HepG2 (cell line): ENCODE results near the gene MEIS1. TPM values are rescaled to one million over a fixed set of nuclear protein-coding genes. Genes with fewer than 3 reads are reported as not detected.

Experiments used
- CREB3 ChIP-seq: sonication (generic); formaldehyde crosslinking; IDR thresholded peaks from 2 replicates; pipeline ENCODE4 v1.5.0; 2020; ENCODE audit warnings: missing genetic modification reagents
- HDAC1 ChIP-seq: sonication (generic); formaldehyde crosslinking; IDR thresholded peaks from 2 replicates; pipeline ENCODE4 v1.5.1; 2020; ENCODE audit warnings: mild to moderate bottlenecking, missing genetic modification reagents
- HINFP ChIP-seq: sonication (generic); formaldehyde crosslinking; IDR thresholded peaks from 2 replicates; pipeline ENCODE4 v1.4.0; 2020; ENCODE audit warnings: low read depth, mild to moderate bottlenecking, missing genetic modification reagents
- HMG20B ChIP-seq: conservative IDR thresholded peaks from 2 replicates; pipeline ENCODE4 v1.6.1; 2016; ENCODE audit warnings: missing genetic modification reagents, missing compliant biosample characterization
- KLF13 ChIP-seq: sonication (generic); formaldehyde crosslinking; IDR thresholded peaks from 2 replicates; pipeline ENCODE4 v1.4.0; 2020; ENCODE audit warnings: mild to moderate bottlenecking, missing genetic modification reagents
- RBM39 ChIP-seq: fragments of 200-400 bp; formaldehyde crosslinking; IDR thresholded peaks from one replicate; pipeline ENCODE4 v1.6.1; 2018; ENCODE audit warnings: antibody characterized with exemption, mild to moderate bottlenecking, low read depth, low read length; ENCODE audit not compliant: poor library complexity, severe bottlenecking
- ZBED4 ChIP-seq: sonication (generic); formaldehyde crosslinking; IDR thresholded peaks from 2 replicates; pipeline ENCODE4 v1.4.0; 2020; ENCODE audit warnings: missing genetic modification reagents, borderline replicate concordance
- ZMAT3 ChIP-seq: sonication (generic); formaldehyde crosslinking; conservative IDR thresholded peaks from 2 replicates; pipeline ENCODE4 v1.7.0; 2021; ENCODE audit warnings: missing genetic modification reagents
- ZNF335 ChIP-seq: sonication (generic); formaldehyde crosslinking; IDR thresholded peaks from 2 replicates; pipeline ENCODE4 v1.4.0; 2020; ENCODE audit warnings: missing genetic modification reagents
- ZNF367 ChIP-seq: sonication (generic); formaldehyde crosslinking; IDR thresholded peaks from 2 replicates; pipeline ENCODE4 v1.4.0; 2020; ENCODE audit warnings: missing genetic modification reagents, borderline replicate concordance
- polyA plus RNA-seq, 8 experiments: library from polyadenylated mRNA; depleted of rRNA in 3 of 8; stranded (reverse) in 7 of 8; unstranded in 1 of 8; fragments of >200 nt; fragmentation: Illumina TruSeq in 4 of 8; extraction: Trizol in 4 of 8; gene quantifications; 2 replicates each; pipeline versions ENCODE4 v1.2.1 to v1.2.3, GENCODE V29; 2011 to 2016; ENCODE audit warnings: low read depth in 4 of 8, missing spikeins in 1 of 8, mixed read lengths in 1 of 8; ENCODE audit not compliant: insufficient read depth in 1 of 8
- total RNA-seq, 5 experiments: library from RNA; depleted of rRNA; stranded (reverse); fragments of >200 nt; fragmentation: Illumina TruSeq; extraction: Trizol; gene quantifications; 2 replicates each; pipeline ENCODE4 v1.2.3, GENCODE V29; 2016; ENCODE audit warnings: low read depth in 1 of 5
- TF ChIP-seq, protein P1 (sequence below): sonication (generic); formaldehyde crosslinking; IDR thresholded peaks from 2 replicates; pipeline ENCODE4 v1.4.0; 2020; ENCODE audit warnings: missing genetic modification reagents
- TF ChIP-seq, protein P2 (sequence below): sonication (generic); formaldehyde crosslinking; conservative IDR thresholded peaks from 2 replicates; pipeline ENCODE4 v1.4.0; 2020; ENCODE audit warnings: mild to moderate bottlenecking, missing genetic modification reagents, moderate library complexity

MEIS1 gene
- total and polyA plus RNA-seq, 2 of the 13 experiments (the other 11 are each of a cell fraction or from before 2014, with no cell fraction given): 3.8 to 6.0 TPM

GRCh38 chr2:66428986-66429612 is 5.8 kb upstream of the MEIS1 start (continued):
- TF ChIP-seq CREB3 (CRISPR knock-in tag) (no peak), RBM39 (no peak), HMG20B (CRISPR knock-in tag) (no peak), ZNF367 (CRISPR knock-in tag) (no peak), ZMAT3 (CRISPR knock-in tag) (no peak), ZBED4 (CRISPR knock-in tag) (no peak), HDAC1 (CRISPR knock-in tag) (no peak), KLF13 (CRISPR knock-in tag) (no peak), ZNF335 (CRISPR knock-in tag) (no peak), HINFP (CRISPR knock-in tag) (no peak)
- TF ChIP-seq, protein P1, sequence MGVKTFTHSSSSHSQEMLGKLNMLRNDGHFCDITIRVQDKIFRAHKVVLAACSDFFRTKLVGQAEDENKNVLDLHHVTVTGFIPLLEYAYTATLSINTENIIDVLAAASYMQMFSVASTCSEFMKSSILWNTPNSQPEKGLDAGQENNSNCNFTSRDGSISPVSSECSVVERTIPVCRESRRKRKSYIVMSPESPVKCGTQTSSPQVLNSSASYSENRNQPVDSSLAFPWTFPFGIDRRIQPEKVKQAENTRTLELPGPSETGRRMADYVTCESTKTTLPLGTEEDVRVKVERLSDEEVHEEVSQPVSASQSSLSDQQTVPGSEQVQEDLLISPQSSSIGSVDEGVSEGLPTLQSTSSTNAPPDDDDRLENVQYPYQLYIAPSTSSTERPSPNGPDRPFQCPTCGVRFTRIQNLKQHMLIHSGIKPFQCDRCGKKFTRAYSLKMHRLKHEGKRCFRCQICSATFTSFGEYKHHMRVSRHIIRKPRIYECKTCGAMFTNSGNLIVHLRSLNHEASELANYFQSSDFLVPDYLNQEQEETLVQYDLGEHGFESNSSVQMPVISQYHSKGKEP (CRISPR knock-in tag): no peak
- TF ChIP-seq, protein P2, sequence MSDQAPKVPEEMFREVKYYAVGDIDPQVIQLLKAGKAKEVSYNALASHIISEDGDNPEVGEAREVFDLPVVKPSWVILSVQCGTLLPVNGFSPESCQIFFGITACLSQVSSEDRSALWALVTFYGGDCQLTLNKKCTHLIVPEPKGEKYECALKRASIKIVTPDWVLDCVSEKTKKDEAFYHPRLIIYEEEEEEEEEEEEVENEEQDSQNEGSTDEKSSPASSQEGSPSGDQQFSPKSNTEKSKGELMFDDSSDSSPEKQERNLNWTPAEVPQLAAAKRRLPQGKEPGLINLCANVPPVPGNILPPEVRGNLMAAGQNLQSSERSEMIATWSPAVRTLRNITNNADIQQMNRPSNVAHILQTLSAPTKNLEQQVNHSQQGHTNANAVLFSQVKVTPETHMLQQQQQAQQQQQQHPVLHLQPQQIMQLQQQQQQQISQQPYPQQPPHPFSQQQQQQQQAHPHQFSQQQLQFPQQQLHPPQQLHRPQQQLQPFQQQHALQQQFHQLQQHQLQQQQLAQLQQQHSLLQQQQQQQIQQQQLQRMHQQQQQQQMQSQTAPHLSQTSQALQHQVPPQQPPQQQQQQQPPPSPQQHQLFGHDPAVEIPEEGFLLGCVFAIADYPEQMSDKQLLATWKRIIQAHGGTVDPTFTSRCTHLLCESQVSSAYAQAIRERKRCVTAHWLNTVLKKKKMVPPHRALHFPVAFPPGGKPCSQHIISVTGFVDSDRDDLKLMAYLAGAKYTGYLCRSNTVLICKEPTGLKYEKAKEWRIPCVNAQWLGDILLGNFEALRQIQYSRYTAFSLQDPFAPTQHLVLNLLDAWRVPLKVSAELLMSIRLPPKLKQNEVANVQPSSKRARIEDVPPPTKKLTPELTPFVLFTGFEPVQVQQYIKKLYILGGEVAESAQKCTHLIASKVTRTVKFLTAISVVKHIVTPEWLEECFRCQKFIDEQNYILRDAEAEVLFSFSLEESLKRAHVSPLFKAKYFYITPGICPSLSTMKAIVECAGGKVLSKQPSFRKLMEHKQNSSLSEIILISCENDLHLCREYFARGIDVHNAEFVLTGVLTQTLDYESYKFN (CRISPR knock-in tag): no peak
